ENCODE data around the gene TACC2. TPM values are rescaled to one million over a fixed set of nuclear protein-coding genes. Genes with fewer than 3 reads are reported as not detected.

TACC2 gene
- total and polyA plus RNA-seq, 2 experiments from 2014 or later, result 30.8 to 35.9 TPM

GRCh38 chr10:122237331-122237990 is 248.5 kb downstream of the TACC2 start:
- no peak overlapping the region for H3K27ac ChIP-seq (ENCODE audit: low read depth)
- no peaks in the 10 kb centered on the region for H3K4me1 ChIP-seq (ENCODE audit: insufficient read depth)
- no peaks in the 10 kb centered on the region for H3K79me2 ChIP-seq (replicated peaks; ENCODE audit: insufficient read depth)
- DNase-seq (ENCODE audit: low spot score) (no peak), ATAC-seq (no peak)
- H3K9me2 ChIP-seq (ENCODE audit: insufficient read depth), result no peaks in the 10 kb centered on the region
- no peak for TF ChIP-seq ZNF114 (CRISPR knock-in tag; IDR thresholded peaks at IDR 0.05)
- TF ChIP-seq REST (IDR thresholded peaks at IDR 0.05; ENCODE audit: unreplicated experiment), result no peak
- TF ChIP-seq EZH2 (IDR thresholded peaks at IDR 0.05; ENCODE audit: low read depth, unreplicated experiment), result no peak
- TF ChIP-seq NANOG (IDR thresholded peaks at IDR 0.05; ENCODE audit: borderline replicate concordance), result no peak
- TF ChIP-seq ZNF331 (CRISPR knock-in tag; IDR thresholded peaks at IDR 0.05; ENCODE audit: low read depth), result no peak
- no peak for TF ChIP-seq EZH2phosphoT487 (IDR thresholded peaks at IDR 0.05; ENCODE audit: unreplicated experiment)
- no peak for TF ChIP-seq JUNB (IDR thresholded peaks at IDR 0.05; ENCODE audit: unreplicated experiment)
- no peak for TF ChIP-seq ZNF462 (CRISPR knock-in tag; IDR thresholded peaks at IDR 0.05)
- TF ChIP-seq STAT1 (IDR thresholded peaks at IDR 0.05; ENCODE audit: unreplicated experiment), result no peak
- TF ChIP-seq CTCF (conservative IDR thresholded peaks at IDR 0.05; ENCODE audit: low read depth in 2 of 2), result no peak
- TF ChIP-seq CREB1 (CRISPR knock-in tag; IDR thresholded peaks at IDR 0.05; ENCODE audit: low read depth), result no peak
- no peak for TF ChIP-seq ETS1 (IDR thresholded peaks at IDR 0.05)
- TF ChIP-seq POLR2AphosphoS5 (IDR thresholded peaks at IDR 0.05; ENCODE audit: low read depth), result no peak
- no peaks in the 10 kb centered on the region for H3F3A ChIP-seq (replicated peaks; ENCODE audit: low read depth)
- no peak overlapping the region for H3K4me3 ChIP-seq
- no peak overlapping the region for H2AFZ ChIP-seq
- H3K36me3 Mint-ChIP-seq (ENCODE audit: low read depth), result peaks cover 47% of the 10 kb centered on the region
- no peaks in the 10 kb centered on the region for H3K27me3 ChIP-seq (ENCODE audit: insufficient read depth)
- peaks cover 2% of the 10 kb centered on the region for H3K27me3 Mint-ChIP-seq (ENCODE audit: insufficient read depth, low read depth, poor library complexity)
- no peaks in the 10 kb centered on the region for H3K9me3 Mint-ChIP-seq
- H3K36me3 ChIP-seq (ENCODE audit: insufficient read depth), result peaks cover 26% of the 10 kb centered on the region
- H3K4me1 Mint-ChIP-seq, result no peaks in the 10 kb centered on the region
- H3K4me2 ChIP-seq, result no peak overlapping the region
- H4K20me1 ChIP-seq (replicated peaks; ENCODE audit: insufficient read depth), result 0 out of 2 replicates have a peak, but pooled peaks cover 2% of the 10 kb centered on the region
- H3K27ac Mint-ChIP-seq, result no peak overlapping the region
- no peak overlapping the region for H3K4me3 Mint-ChIP-seq
